Fibroblast of the aortic adventitia (primary cell): Measurements from ENCODE around the gene GOSR2. TPM values are rescaled to one million over a fixed set of nuclear protein-coding genes. Genes with fewer than 3 reads are reported as not detected.
A peak's percentile ranks its signal among the peaks of the same experiment; 100 is the strongest.

Source experiments
- DNase-seq: peaks from one replicate; pipeline ENCODE4 v3.0.0-alpha.2; 2010; ENCODE audit warnings: low read depth
- H3K4me3 ChIP-seq: 2 replicates; pipeline ENCODE4 v1.5.1; 2011; ENCODE audit warnings: low read depth, mild to moderate bottlenecking, control low read depth, low read length, moderate library complexity
- CTCF ChIP-seq: IDR thresholded peaks from 2 replicates; pipeline ENCODE4 v1.5.1; 2011; ENCODE audit warnings: mild to moderate bottlenecking, low read length, control low read depth, inconsistent platforms; ENCODE audit not compliant: insufficient read depth
- total RNA-seq: library from RNA; depleted of rRNA; stranded (reverse); fragments of >200 nt; gene quantifications from 2 replicates; pipeline ENCODE4 v1.2.3, GENCODE V29; 2012; ENCODE audit warnings: low replicate concordance

The GOSR2 gene
- total RNA-seq, 1 donor: 49.3 TPM

GRCh38 chr17:46925185-46925868 lies 2.4 kb downstream of the GOSR2 start:
- no peak overlapping the region for H3K4me3 ChIP-seq
- DNase-seq: no peak
- no peak for TF ChIP-seq CTCF

GRCh38 chr17:46928467-46929261 lies 5.7 kb downstream of the GOSR2 start:
- no peak for TF ChIP-seq CTCF
- no peak for DNase-seq

DNA sequence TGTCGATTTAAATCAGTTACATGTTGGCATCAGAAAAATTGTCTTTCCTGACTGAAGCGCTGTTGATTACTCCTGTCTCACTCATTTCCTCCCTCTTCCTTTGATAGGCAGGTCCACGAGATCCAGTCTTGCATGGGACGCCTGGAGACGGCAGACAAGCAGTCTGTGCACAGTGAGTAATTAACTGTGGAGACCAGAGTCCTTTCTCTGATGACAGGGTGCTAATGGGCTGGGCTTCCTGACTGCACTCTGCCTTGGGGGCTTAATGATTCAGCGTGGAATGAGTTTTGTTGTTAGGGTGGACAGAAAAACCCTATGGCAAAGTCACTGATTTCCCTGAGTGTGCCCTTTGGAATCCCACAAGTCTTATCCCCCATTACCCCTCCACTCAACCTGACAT lies 6.5 kb downstream of the GOSR2 start:
- H3K4me3 ChIP-seq: no peak overlapping the region
- no peak for DNase-seq
- no peak for TF ChIP-seq CTCF

More at GRCh38 chr17:46928467-46929261, 5.7 kb downstream of the GOSR2 start:
- no peak overlapping the region for H3K4me3 ChIP-seq

DNA sequence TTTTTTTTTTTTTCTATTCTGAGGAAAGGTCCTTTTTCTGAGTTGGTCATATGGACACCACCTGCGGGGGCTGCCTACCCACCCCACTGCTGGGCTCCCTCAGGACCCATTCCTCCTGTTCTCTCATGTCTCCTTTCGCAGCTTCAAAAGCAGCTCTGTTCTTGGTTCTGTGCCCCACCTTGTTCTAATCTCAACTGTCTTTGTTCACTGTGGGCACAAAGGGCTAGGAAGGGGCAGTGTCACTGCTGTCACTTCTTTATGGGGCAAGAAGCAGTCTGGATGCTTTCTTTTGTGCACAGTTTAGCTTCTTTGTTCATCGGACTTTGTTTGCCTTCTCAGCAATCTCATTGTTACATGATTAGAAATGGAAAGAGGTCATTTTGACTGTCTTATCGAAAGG lies 7.1 kb downstream of the GOSR2 start:
- no peak for TF ChIP-seq CTCF
- DNase-seq: no peak
- no peak overlapping the region for H3K4me3 ChIP-seq

DNA sequence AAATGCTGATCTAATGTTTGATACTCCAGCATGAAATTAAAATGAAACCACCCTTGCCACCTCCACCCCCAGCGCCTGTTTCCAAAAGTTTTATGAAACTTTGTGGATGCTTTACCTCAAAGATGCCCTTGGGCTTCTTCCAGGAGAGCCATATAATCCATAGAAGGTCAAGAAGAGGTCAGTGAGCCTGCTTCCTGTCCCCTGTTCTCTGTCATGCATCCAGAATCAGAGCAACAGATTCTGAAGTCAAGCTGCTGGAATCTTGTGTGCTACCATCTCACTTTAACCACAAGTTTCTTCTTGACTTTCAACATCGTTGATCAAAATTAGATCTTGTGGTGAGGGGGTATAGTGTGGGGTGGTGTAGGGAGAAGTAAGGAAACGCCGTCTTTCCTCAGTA lies 8.6 kb downstream of the GOSR2 start:
- no peak overlapping the region for H3K4me3 ChIP-seq
- DNase-seq: no peak
- no peak for TF ChIP-seq CTCF

GRCh38 chr17:46935658-46936266 lies 12.8 kb downstream of the GOSR2 start:
- TF ChIP-seq CTCF: no peak
- DNase-seq: peak; percentile 88
- no peak overlapping the region for H3K4me3 ChIP-seq
